HL-60 (cell line): Measurements from ENCODE around the gene LEMD2.

Experiments
- DNase-seq, 2 experiments: peaks; one replicate each; pipeline ENCODE4 v3.0.0-alpha.2; 2010 to 2020; ENCODE audit warnings: low read depth in 1 of 2, low spot score in 1 of 2
- H3K27ac ChIP-seq: fragments of 250-450 bp; sonication (Bioruptor Pico); replicated peaks from 2 replicates; pipeline ENCODE4 v1.5.1; 2020; ENCODE audit warnings: mild to moderate bottlenecking, moderate library complexity
- H3K27me3 ChIP-seq: fragments of 250-450 bp; sonication (Bioruptor Pico); 2 replicates; pipeline ENCODE4 v1.5.1; 2021; ENCODE audit warnings: mild to moderate bottlenecking, moderate library complexity; ENCODE audit not compliant: insufficient read depth, poor library complexity, severe bottlenecking
- H3K4me3 ChIP-seq: replicated peaks from 2 replicates; pipeline ENCODE4 v1.5.1; 2011; ENCODE audit warnings: mild to moderate bottlenecking, control low read depth, low read length; ENCODE audit not compliant: insufficient read depth
- GABPA ChIP-seq: IDR thresholded peaks from 2 replicates; pipeline ENCODE4 v1.6.1; 2012; ENCODE audit warnings: low read depth
- POLR2AphosphoS5 ChIP-seq: IDR thresholded peaks from 2 replicates; pipeline ENCODE4 v1.6.1; 2012; ENCODE audit warnings: low read depth
- SPI1 ChIP-seq: IDR thresholded peaks from 2 replicates; pipeline ENCODE4 v1.6.1; 2012; ENCODE audit warnings: low read depth, mild to moderate bottlenecking, borderline replicate concordance
- TF ChIP-seq, protein P1 (sequence below): IDR thresholded peaks from one replicate; pipeline ENCODE4 v1.5.1; 2011; ENCODE audit warnings: low read length, control low read depth, inconsistent platforms; ENCODE audit not compliant: insufficient read depth
- TF ChIP-seq, protein P2 (sequence below): IDR thresholded peaks from 2 replicates; pipeline ENCODE4 v1.6.1; 2012; ENCODE audit warnings: low read depth; ENCODE audit not compliant: insufficient replicate concordance

LEMD2 gene

DNA sequence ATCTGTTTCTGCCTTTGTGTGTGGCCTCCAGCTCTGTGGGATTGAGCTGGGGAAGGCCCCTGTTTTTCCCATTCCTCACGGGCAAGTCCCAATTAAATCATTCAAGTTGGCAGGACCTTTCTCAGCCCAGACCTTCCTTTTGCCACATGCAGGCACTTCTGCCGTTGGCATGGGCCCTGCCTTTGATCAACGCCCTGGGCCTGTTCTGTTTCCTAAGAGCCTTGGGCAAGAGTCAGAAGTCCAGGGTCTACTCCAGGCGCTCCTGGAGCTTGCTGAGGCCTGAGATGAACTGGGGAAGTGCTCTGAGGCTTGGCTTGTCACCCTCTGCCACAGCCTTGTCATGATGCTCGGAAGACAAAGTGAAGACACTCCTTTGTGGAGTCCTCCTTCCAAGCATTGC lies 49.4 kb downstream of the LEMD2 start:
- H3K4me3 ChIP-seq: no peak overlapping the region
- DNase-seq: no peak
- TF ChIP-seq SPI1: no peak
- TF ChIP-seq, protein P1, sequence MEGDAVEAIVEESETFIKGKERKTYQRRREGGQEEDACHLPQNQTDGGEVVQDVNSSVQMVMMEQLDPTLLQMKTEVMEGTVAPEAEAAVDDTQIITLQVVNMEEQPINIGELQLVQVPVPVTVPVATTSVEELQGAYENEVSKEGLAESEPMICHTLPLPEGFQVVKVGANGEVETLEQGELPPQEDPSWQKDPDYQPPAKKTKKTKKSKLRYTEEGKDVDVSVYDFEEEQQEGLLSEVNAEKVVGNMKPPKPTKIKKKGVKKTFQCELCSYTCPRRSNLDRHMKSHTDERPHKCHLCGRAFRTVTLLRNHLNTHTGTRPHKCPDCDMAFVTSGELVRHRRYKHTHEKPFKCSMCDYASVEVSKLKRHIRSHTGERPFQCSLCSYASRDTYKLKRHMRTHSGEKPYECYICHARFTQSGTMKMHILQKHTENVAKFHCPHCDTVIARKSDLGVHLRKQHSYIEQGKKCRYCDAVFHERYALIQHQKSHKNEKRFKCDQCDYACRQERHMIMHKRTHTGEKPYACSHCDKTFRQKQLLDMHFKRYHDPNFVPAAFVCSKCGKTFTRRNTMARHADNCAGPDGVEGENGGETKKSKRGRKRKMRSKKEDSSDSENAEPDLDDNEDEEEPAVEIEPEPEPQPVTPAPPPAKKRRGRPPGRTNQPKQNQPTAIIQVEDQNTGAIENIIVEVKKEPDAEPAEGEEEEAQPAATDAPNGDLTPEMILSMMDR: no peak
- TF ChIP-seq POLR2AphosphoS5: no peak
- TF ChIP-seq, protein P2, sequence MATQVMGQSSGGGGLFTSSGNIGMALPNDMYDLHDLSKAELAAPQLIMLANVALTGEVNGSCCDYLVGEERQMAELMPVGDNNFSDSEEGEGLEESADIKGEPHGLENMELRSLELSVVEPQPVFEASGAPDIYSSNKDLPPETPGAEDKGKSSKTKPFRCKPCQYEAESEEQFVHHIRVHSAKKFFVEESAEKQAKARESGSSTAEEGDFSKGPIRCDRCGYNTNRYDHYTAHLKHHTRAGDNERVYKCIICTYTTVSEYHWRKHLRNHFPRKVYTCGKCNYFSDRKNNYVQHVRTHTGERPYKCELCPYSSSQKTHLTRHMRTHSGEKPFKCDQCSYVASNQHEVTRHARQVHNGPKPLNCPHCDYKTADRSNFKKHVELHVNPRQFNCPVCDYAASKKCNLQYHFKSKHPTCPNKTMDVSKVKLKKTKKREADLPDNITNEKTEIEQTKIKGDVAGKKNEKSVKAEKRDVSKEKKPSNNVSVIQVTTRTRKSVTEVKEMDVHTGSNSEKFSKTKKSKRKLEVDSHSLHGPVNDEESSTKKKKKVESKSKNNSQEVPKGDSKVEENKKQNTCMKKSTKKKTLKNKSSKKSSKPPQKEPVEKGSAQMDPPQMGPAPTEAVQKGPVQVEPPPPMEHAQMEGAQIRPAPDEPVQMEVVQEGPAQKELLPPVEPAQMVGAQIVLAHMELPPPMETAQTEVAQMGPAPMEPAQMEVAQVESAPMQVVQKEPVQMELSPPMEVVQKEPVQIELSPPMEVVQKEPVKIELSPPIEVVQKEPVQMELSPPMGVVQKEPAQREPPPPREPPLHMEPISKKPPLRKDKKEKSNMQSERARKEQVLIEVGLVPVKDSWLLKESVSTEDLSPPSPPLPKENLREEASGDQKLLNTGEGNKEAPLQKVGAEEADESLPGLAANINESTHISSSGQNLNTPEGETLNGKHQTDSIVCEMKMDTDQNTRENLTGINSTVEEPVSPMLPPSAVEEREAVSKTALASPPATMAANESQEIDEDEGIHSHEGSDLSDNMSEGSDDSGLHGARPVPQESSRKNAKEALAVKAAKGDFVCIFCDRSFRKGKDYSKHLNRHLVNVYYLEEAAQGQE: no peak
- TF ChIP-seq GABPA: no peak
- no peak overlapping the region for H3K27ac ChIP-seq
- peaks cover 14% of the 10 kb centered on the region for H3K27me3 ChIP-seq

DNA sequence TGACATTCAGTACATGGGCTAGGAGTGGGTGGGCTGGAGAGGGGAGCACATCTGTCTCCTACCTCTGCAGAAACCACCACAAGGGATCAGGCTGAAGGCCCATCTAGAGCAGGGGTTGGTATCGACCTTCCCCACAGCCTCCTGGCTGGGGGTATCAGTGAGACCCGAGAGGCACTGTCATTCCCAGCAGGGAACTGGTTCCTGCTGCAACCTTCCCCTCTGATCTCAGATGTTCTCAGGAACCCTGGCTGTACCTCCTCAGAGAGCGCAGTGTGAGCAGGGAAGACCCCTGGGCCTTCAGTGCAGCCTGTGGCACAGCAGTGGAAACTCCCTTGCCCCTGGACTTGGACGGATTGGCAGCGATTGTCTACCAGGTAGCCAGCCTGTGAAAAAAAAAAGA lies 50.1 kb downstream of the LEMD2 start:
- H3K27ac ChIP-seq: no peak overlapping the region
- no peak for TF ChIP-seq POLR2AphosphoS5
- TF ChIP-seq, protein P1: no peak
- TF ChIP-seq GABPA: no peak
- TF ChIP-seq SPI1: no peak
- TF ChIP-seq, protein P2: no peak
- peaks cover 14% of the 10 kb centered on the region for H3K27me3 ChIP-seq
- DNase-seq: no peak
- H3K4me3 ChIP-seq: no peak overlapping the region

DNA sequence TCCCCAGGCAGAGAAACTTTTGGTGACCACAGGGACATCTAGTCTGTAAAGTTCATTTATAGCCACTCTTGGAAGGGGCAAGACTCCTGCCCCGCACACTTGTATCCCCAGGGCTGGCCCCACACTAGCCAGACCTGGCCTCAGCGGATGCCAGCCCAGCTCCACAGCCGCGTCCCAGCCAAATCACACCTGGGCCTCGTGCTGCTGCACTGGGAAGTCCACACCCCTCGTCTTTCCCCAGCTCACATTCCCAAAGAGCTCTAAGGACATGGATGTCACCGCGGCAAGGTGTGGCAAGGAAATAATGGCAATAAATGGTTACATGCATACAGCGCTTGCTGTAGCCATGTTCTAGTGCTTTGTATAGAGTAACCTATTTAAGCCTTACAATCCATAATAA lies 50.8 kb downstream of the LEMD2 start:
- Histone ChIP-seq H3K27ac (no peak overlapping the region), H3K27me3 (peaks cover 8% of the 10 kb centered on the region), H3K4me3 (no peak overlapping the region)
- no peak for DNase-seq
- TF ChIP-seq GABPA (no peak), SPI1 (no peak)
- TF ChIP-seq, protein P1: no peak

DNA sequence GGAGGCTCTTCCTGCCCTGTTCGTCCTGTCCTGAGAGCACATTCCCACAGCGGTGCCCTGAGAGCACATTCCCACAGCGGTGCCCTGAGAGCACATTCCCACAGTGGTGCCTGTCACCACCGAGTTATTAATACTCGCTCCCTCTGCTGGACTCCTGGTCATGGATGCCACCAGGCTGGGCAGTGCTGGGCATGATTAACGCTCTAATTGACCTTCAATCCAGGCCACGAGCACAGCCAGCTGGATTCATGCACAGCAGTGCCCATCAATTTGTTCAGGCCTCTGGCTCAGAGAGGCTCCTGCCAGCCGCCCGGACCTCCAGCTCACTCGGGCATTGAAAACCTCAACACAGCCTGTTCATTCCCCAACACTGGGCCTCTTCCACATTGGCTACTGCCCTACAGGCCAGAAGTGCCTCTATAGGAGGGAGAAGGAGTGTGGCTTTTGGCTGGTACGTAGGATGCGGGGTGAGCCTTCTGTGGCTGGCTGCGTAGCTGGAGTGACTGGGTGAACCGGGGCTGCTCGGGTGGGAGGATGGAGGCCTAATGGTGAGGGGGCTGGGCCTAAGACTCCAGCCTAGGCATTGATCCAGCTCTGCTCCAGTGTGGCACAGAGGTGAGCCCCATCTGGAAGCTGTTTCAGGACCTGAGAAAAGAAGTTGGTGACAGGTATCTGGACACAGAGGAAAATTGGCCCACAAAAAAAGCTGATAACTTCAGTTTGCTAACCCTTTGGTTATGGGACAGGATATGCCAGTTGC lies 51.5 kb downstream of the LEMD2 start:
- TF ChIP-seq, protein P1: no peak
- TF ChIP-seq POLR2AphosphoS5 (no peak), SPI1 (no peak), GABPA (no peak)
- TF ChIP-seq, protein P2: no peak
- Histone ChIP-seq H3K4me3 (no peak overlapping the region), H3K27ac (no peak overlapping the region), H3K27me3 (peaks cover 1% of the 10 kb centered on the region)
- DNase-seq: no peak
